ENCODE data around the gene LRP5.

DNA sequence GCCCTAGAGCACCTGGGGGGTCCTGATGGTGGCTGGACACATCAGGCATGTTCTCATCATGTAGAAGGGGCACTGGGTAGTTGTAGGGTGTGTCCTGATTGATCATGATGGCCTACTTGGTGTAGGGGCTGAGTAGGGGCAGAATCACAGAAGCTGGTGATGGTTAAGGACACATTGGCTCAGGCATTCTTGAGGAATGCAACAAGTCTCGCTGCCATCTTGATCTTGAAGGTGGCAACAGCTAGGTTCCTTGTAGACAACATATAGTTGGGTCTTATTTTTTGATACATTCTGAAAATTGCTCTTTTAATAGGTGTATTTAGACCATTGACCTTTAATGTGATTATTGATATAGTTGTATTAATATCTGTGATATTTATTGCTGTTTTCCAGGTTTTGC is 176.2 kb downstream of the LRP5 start:
- TF ChIP-seq, protein P1, sequence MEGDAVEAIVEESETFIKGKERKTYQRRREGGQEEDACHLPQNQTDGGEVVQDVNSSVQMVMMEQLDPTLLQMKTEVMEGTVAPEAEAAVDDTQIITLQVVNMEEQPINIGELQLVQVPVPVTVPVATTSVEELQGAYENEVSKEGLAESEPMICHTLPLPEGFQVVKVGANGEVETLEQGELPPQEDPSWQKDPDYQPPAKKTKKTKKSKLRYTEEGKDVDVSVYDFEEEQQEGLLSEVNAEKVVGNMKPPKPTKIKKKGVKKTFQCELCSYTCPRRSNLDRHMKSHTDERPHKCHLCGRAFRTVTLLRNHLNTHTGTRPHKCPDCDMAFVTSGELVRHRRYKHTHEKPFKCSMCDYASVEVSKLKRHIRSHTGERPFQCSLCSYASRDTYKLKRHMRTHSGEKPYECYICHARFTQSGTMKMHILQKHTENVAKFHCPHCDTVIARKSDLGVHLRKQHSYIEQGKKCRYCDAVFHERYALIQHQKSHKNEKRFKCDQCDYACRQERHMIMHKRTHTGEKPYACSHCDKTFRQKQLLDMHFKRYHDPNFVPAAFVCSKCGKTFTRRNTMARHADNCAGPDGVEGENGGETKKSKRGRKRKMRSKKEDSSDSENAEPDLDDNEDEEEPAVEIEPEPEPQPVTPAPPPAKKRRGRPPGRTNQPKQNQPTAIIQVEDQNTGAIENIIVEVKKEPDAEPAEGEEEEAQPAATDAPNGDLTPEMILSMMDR (IDR thresholded peaks at IDR 0.05; ENCODE audit: insufficient read depth, low read length, poor library complexity, severe bottlenecking): no peak
- TF ChIP-seq EZH2phosphoT487 (conservative IDR thresholded peaks at IDR 0.05; ENCODE audit: low read length): no peak
